ENCODE data around the gene CHD2.
"Not testable (repeated sequence)": the region's sequence is repeated elsewhere in the genome, so short reads cannot be mapped to it uniquely, and the experiment has no call there.

CHD2 gene

GRCh38 chr15:92906563-92907081 lies 6.5 kb downstream of the CHD2 start:
- DNase-seq (ENCODE audit: low read depth), result peak; percentile 56

DNA sequence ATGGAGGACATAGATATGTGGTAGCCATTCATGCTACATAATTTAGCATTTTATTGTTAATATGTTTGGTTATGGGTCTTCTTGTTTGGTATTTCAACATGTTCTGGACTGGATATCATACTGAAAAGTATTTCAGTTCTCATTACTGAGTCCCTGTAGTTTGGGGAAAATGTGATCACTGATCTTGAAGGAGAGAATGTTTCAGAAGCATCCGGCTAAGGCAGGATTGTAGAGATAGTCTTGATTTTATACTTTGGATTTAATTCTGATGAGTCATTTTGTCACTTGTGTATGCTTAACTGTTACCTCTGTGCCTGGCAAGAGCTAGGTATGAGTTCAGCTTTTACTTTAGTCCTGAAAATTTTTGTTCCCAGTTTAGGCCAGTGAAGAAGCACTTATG lies 7.1 kb downstream of the CHD2 start:
- no peak for DNase-seq (ENCODE audit: low read depth)

DNA sequence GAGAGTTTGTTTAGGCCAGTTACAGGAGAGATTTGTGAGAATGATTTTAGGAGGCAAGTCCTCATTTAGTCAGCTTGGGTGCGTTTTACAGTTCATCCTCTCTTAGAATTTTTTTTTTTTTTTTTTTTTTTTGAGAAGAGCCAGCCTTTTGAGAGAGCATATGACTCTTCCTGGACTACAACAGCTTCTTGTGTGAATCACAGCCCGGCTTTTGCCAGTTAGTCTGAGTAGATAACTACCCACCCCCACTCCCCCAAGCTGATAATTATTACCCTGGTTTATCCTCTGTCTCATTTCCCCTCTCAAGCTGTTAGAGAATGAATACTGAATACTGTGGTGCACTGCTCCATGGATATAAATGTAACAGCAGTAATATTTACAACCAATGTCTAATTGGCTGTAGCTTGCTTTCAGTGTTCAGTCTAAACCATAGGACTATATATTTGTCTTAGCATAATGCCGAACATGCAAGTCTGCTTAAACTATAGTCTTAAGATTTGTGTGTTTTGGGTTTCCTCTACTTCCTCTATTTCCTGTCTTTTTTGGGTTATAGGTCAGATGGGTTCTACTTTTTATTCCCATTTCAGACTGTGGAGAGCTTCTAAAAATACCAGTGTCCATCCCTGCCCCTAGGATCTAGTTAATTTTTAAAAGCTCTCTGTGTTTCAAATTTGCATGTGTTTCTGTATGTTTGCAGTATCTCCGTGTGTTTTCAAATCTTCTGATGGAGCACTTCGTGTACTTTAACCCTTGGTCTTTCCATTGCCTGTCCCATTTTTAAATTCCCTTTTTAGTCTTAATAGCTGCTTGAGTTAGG lies 8.0 kb downstream of the CHD2 start:
- peak; percentile 39 for DNase-seq (ENCODE audit: low read depth)

DNA sequence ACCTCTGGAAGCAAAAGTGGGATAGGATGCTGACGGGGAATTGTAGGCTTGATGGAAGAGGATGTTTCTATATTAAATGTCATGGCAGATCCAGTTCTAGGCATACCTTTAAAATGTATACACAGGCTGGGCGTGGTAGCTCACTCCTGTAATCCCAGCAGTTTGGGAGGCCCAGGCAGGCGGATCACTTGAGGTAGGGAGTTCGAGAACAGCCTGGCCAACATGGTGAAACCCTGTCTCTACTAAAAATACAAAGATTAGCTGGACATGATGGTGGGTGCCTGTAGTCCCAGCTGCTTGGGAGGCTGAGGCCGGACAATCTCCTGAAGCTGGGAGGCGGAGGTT lies 8.6 kb downstream of the CHD2 start:
- DNase-seq (ENCODE audit: low read depth), result no peak

DNA sequence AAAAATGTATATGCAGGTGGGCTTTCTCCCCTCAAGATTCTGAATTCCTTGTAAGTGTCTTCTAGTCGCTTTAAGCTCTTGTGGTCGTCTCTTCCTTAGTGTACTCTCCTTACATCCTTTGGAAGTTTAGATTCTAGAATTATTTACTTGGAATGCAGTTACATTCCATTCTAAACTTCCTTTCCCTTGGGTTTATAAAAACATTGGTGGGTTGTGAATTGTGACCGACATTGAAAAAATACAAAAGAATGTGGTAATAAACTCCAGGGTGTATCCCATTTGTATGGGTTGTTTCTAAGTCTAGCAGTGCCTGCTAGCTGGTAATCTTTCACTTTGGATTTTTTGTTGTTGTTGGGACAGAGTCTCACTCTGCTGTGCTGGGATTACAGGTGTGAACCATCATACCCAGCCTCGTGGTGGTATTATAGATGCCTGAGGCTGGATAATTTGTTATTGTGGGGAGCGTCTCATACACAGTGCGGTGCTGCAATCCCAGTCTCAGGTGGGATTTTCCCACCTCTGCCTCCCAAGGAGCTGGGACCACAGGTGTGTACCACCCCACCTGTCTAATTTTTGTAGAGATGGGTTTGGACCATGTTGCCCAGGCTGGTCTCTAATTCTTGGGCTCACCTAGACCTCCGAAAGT lies 9.1 kb downstream of the CHD2 start:
- no peak for DNase-seq (ENCODE audit: low read depth)

DNA sequence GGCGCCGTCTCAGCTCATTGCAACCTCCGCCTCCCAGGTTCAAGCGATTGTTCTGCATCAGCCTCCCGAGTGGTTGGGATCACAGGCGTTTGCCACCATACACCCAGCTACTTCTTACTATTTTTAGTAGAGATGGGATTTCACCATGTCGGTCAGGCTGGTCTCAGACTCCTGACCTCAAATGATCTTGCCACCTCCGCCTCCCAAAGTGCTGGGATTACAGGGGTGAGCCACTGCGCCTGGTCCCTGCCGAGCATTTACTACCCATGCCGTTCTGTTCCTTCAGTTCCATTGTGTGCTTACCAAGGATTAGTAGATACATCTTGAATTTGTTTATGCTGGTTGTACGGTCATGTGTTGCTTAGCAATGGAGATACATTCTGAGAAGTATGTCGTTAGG lies 10.3 kb downstream of the CHD2 start:
- no peak for DNase-seq (ENCODE audit: low read depth)

DNA sequence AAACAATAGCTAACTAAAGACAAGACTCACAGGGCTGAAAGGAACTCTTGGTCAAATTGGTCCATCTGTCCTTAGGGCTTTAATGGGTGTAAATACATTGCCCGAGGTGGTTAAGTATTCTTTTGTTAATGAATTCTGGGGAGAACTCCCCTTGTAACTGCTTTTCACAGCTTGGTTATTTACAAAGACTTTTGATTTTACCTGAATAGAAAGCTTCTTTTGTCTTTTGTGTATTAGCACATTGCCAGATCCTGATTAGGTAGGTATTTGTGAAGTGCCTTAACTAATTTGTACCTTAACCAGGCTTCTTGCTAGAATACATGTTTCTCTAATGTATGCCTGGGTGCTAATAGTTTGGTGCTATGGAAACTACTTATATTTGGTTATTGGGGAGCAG lies 14.0 kb downstream of the CHD2 start:
- no peak for DNase-seq (ENCODE audit: low read depth)

DNA sequence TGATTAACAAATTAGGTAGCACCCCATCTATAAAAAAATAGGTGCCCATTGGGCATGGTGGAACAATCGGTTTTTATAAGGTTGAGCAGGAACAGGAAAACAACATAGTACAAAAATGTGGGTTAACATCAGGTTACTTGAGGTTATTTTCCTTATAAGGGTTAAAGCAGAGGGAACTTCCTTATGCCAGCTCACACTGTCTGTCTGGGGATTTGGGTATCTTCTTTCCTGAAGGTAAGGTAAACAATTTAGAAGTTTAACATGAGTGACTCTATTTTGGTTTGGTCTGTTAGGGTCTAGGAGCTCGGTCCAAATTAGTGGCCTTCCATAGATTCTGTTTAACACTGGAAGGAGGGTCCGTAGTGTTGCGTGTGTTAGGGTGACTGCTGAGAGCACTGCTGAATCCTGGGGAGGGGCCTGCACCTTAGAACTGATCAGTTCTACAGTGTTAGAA lies 14.7 kb downstream of the CHD2 start:
- DNase-seq (ENCODE audit: low read depth), result no peak

DNA sequence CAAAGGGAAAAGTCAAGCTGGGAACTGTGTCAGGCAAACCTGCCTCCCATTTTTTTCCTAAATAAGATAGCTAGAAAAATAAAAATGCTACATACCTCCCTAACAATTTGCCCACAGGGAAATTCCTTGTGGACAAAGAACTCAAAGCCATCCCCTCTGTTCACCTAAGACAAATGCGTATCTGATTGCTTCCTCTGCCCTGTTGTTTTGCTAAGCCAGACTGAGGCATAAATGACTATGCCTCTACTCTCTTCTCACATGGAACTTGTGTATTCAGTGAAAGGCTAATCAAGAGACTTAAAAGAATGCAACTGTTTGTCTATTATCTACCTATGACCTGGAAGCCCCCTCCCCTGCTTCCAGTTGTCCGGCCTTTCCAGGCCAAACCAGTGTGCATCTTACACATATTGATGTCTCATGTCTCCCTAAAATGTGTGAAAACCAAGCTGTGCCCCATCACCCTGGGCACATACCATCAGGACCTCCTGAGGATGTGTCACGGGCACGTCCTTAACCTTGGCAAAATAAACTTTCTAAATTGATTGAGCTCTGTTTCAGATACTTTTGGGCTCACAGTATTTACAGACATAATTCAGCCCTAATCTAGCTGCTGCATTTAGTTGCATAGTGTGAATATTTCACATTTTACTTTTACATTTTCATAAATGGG lies 15.8 kb downstream of the CHD2 start:
- no peak for DNase-seq (ENCODE audit: low read depth)

GRCh38 chr15:92917598-92918407 lies 17.7 kb downstream of the CHD2 start:
- peak; percentile 85 for DNase-seq (ENCODE audit: low read depth)

DNA sequence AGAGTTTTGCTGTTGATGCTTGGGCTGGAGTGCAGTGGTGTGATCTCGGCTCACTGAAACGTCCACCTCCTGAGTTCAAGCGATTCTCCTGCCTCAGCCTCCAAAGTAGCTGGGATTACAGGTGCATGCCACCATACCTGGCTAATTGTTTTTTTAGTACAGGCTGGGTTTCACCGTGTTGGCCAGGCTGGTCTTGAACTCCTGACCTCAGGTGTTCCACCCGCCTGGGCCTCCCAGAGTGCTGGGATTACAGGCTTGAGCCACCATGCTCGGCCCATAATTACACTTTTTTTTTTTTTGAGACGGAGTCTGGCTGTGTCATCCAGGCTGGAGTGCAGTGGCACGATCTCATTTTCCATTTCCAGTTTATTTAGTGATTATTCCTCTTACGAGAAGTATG lies 18.8 kb downstream of the CHD2 start:
- not testable (repeated sequence) for DNase-seq (ENCODE audit: low read depth)

GRCh38 chr15:92920595-92921161 lies 20.6 kb downstream of the CHD2 start:
- no peak for DNase-seq (ENCODE audit: low read depth)

- no peak for DNase-seq (ENCODE audit: low read depth)
These were observed 21.3 kb downstream of the CHD2 start for GRCh38 chr15:92921215-92922131.

GRCh38 chr15:92922418-92923002 lies 22.4 kb downstream of the CHD2 start:
- no peak for DNase-seq (ENCODE audit: low read depth)

DNA sequence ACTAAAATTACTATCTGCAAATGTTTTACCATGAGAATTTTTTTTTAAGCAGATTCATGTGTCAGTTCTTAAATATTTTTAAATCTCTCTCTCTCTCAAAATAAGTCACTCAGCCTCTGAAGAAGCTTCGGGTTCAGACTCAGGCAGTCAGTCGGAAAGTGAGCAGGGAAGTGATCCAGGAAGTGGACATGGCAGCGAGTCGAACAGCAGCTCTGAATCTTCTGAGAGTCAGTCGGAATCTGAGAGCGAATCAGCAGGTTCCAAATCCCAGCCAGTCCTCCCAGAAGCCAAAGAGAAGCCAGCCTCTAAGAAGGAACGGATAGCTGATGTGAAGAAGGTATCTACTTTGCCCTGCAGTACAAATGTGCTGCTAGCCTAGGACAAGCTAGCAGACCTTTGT lies 24.1 kb downstream of the CHD2 start:
- no peak for DNase-seq (ENCODE audit: low read depth)

DNA sequence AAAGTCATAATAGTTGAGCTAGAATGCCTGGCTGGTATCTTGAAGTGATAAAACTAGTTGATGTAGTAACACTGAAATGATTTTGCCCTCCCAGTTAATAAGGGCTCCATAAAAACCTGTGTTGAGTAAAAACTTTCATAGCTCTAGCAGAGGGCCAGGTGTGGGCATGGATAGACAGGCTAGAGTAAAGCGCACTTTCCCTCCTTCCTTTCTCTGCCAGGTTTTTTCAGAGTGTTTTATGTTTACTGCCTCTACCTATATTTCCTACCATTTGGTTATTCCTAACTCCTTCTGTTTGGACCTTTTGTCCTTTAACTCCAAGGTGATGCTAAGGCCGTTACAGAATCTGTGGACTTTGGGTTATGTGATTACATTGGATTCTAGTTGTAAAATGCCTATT lies 25.3 kb downstream of the CHD2 start:
- DNase-seq (ENCODE audit: low read depth), result no peak

GRCh38 chr15:92928225-92928750 lies 28.2 kb downstream of the CHD2 start:
- no peak for DNase-seq (ENCODE audit: low read depth)

- no peak for DNase-seq (ENCODE audit: low read depth)
These were observed 28.9 kb downstream of the CHD2 start for GRCh38 chr15:92929002-92929401.

- no peak for DNase-seq (ENCODE audit: low read depth)
These were observed 30.0 kb downstream of the CHD2 start for GRCh38 chr15:92930054-92930621.

DNA sequence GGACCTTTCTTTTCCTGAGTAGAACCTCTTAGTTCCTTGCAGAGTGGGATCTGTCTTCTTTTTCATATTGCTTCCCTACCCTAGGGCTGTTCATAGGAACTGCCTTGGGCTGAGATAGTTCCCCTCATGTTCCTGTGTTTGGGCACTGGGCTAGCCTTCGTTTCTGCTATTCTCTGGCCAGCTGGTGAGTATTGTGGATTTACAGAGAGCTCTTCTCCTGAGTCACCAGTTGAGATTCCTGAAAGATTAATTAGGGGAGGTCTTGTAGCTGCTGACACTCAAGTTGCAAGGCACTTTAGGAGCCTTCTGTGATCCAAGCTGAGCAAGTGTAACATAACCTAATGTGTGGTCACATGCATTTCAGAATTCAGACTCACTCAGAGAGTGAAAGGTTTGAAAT lies 30.7 kb downstream of the CHD2 start:
- no peak for DNase-seq (ENCODE audit: low read depth)
